ENCODE measurements around the gene VSX1.

The VSX1 gene

DNA sequence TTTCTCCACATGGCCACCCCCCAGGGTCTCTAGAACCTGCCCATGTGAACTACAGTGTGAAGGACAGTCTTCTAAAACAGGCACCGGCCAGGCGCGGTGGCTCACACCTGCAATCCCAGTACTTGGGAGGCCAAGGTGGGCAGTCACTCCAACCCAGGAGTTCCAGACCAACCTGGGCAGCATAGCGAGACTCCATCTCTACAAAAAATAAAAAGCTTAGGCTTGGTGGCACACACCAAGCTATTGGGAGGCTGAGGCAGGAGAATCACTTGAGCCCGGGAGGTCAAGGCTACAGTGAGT, 37.7 kb downstream of the VSX1 start:
- no peak for DNase-seq (ENCODE audit: low read depth)
- no peak overlapping the region for H3K4me3 ChIP-seq (ENCODE audit: low read depth, low read length)
- no peak for TF ChIP-seq MAX (IDR thresholded peaks at IDR 0.05; ENCODE audit: low read depth, low read length)
- no peak for TF ChIP-seq POLR2A (IDR thresholded peaks at IDR 0.05; ENCODE audit: extremely low read depth, insufficient read length)
- TF ChIP-seq, protein P1, sequence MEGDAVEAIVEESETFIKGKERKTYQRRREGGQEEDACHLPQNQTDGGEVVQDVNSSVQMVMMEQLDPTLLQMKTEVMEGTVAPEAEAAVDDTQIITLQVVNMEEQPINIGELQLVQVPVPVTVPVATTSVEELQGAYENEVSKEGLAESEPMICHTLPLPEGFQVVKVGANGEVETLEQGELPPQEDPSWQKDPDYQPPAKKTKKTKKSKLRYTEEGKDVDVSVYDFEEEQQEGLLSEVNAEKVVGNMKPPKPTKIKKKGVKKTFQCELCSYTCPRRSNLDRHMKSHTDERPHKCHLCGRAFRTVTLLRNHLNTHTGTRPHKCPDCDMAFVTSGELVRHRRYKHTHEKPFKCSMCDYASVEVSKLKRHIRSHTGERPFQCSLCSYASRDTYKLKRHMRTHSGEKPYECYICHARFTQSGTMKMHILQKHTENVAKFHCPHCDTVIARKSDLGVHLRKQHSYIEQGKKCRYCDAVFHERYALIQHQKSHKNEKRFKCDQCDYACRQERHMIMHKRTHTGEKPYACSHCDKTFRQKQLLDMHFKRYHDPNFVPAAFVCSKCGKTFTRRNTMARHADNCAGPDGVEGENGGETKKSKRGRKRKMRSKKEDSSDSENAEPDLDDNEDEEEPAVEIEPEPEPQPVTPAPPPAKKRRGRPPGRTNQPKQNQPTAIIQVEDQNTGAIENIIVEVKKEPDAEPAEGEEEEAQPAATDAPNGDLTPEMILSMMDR (IDR thresholded peaks at IDR 0.05; ENCODE audit: low read depth, low read length): no peak
- no peak for TF ChIP-seq MYC (IDR thresholded peaks at IDR 0.05; ENCODE audit: low read depth, low read length)

DNA sequence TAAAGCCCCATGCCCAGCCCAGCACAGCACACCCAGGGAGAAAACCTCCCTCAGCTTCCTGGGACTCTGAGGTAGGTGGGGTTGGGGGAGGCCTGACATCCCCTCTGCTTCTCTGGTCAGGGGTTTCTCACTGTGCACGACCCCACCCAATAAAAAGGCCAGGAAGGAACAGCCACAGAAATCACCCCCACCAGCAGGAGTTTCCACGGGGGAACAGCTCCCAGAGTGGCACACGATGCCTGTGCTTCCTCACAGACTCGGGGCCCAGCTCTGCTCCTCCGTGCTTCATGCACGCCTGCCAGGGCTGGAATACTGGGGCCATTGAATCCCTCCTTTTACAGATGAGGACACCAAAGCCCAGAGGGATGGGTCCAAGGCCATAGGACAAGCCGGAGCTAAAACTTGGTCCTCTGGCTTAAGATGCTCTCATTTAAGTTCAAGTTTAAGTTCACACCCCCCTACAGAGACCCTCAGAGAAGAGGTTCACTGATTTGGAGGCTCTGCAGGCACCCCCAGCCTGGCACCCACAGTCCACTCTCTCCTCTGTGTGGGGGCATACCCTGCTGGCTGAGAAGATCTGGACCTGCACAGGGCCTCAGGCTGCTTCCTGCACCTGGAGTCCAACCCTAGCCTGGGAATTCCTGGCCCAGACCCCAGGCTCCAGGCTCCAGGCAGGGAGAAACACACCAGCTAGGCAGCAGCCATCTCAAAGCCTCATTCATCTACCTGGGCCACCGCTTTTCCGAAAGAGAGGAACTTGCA, 38.3 kb downstream of the VSX1 start:
- DNase-seq (ENCODE audit: low read depth): no peak
- H3K4me3 ChIP-seq (ENCODE audit: low read depth, low read length): no peak overlapping the region
- TF ChIP-seq MYC (IDR thresholded peaks at IDR 0.05; ENCODE audit: low read depth, low read length) (no peak), POLR2A (IDR thresholded peaks at IDR 0.05; ENCODE audit: extremely low read depth, insufficient read length) (no peak), MAX (IDR thresholded peaks at IDR 0.05; ENCODE audit: low read depth, low read length) (no peak)
- TF ChIP-seq, protein P1 (IDR thresholded peaks at IDR 0.05; ENCODE audit: low read depth, low read length): no peak

GRCh38 chr20:25042531-25043498, 39.1 kb downstream of the VSX1 start:
- 0 out of 2 replicates have a peak, but pooled peaks have one; percentile 13 for TF ChIP-seq MAX (IDR thresholded peaks at IDR 0.05; ENCODE audit: low read depth, low read length)
- TF ChIP-seq, protein P1 (IDR thresholded peaks at IDR 0.05; ENCODE audit: low read depth, low read length): no peak
- peak; percentile 92 for DNase-seq (ENCODE audit: low read depth)
- no peak overlapping the region for H3K4me3 ChIP-seq (ENCODE audit: low read depth, low read length)

DNA sequence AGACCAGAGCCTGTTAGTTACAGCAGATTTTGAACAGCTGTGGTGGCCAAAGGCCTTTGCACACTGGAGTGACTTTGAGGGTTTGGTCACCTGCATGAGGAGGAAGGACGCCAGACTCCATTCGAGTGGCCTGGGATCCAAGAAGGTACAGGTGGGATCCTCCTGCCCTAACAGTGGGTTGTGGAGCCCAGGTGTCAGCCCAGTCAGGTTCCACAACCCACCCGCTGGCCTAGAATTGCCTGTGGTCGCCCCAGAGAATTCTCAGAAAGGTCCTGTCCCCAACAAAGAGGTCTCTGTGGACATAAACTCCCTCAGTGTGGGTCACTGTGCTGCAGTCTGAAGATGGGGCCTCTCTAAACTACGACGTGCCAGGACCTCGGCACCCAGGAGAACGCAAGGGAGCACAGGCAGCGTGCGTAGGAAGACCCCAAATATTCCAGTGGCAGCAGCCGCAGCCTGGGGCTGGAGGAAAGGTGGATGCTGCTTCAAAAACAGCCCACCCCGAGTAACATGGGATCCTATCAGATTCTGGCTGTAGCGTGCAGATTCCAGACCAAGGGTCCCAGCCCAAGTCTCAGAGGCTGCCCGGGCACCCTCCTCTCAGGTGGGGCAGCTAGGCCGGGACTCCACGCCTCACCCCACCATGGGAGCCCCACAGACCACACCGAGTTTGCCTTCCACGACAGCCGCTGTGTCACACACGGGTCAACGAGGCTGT, 40.0 kb downstream of the VSX1 start:
- TF ChIP-seq, protein P1 (IDR thresholded peaks at IDR 0.05; ENCODE audit: low read depth, low read length): no peak
- no peak for TF ChIP-seq POLR2A (IDR thresholded peaks at IDR 0.05; ENCODE audit: extremely low read depth, insufficient read length)
- no peak overlapping the region for H3K4me3 ChIP-seq (ENCODE audit: low read depth, low read length)
- no peak for DNase-seq (ENCODE audit: low read depth)

GRCh38 chr20:25040438-25040831, 41.5 kb downstream of the VSX1 start:
- TF ChIP-seq POLR2A (IDR thresholded peaks at IDR 0.05; ENCODE audit: extremely low read depth, insufficient read length): no peak
- no peak for TF ChIP-seq MYC (IDR thresholded peaks at IDR 0.05; ENCODE audit: low read depth, low read length)
- no peak for TF ChIP-seq MAX (IDR thresholded peaks at IDR 0.05; ENCODE audit: low read depth, low read length)
- TF ChIP-seq, protein P1 (IDR thresholded peaks at IDR 0.05; ENCODE audit: low read depth, low read length): no peak
- no peak overlapping the region for H3K4me3 ChIP-seq (ENCODE audit: low read depth, low read length)
- no peak for DNase-seq (ENCODE audit: low read depth)

All from NB4 (cell line).